ENCODE measurements around the gene ITLN2. TPM values are rescaled to one million over a fixed set of nuclear protein-coding genes. Genes with fewer than 3 reads are reported as not detected.
A peak's percentile ranks its signal among the peaks of the same experiment; 100 is the strongest.

ITLN2 gene
- total and polyA plus RNA-seq, 11 donors, result 0.15 to 4.1 (median 0.34) TPM; not detected in 7

DNA sequence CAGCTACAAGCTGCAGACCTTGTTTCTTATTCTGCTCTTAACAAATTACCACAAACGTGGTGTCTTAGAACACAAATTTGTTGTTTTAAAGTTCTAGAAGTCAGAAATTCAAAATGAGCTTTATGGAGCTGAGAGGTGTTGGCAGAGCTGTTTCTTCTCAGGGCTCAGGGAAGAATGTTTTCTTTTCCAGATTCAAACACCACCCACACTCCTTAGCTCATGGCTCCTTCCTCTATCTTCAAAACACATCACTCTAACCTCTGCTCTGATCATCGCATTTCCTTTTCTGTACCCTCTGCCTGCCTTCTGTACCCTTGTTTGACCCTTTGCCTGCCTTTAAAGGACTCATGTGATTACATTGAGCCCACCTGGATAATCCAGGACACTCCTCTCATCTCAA lies 42.7 kb downstream of the ITLN2 start:
- 36 to 61% (median 49%) methylated on average over 2 of the region's 2 CpGs for WGBS, 4 donors
- no peaks in the 10 kb centered on the region for H3K9me3 ChIP-seq
- H3K27ac ChIP-seq, result peak overlapping the region in 1 of 12 donors; percentile 31
- H3K27me3 ChIP-seq, result no peaks in the 10 kb centered on the region
- no peak for ATAC-seq
- H3K36me3 ChIP-seq, result no peaks in the 10 kb centered on the region
- no peak for TF ChIP-seq POLR2A (IDR thresholded peaks at IDR 0.05)
- TF ChIP-seq, protein P1, sequence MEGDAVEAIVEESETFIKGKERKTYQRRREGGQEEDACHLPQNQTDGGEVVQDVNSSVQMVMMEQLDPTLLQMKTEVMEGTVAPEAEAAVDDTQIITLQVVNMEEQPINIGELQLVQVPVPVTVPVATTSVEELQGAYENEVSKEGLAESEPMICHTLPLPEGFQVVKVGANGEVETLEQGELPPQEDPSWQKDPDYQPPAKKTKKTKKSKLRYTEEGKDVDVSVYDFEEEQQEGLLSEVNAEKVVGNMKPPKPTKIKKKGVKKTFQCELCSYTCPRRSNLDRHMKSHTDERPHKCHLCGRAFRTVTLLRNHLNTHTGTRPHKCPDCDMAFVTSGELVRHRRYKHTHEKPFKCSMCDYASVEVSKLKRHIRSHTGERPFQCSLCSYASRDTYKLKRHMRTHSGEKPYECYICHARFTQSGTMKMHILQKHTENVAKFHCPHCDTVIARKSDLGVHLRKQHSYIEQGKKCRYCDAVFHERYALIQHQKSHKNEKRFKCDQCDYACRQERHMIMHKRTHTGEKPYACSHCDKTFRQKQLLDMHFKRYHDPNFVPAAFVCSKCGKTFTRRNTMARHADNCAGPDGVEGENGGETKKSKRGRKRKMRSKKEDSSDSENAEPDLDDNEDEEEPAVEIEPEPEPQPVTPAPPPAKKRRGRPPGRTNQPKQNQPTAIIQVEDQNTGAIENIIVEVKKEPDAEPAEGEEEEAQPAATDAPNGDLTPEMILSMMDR (IDR thresholded peaks at IDR 0.05), result no peak
- no peak for DNase-seq
- H3K4me1 ChIP-seq, result peaks cover 0 to 29% (median 0%) of the 10 kb centered on the region in 12 donors
- no peak overlapping the region for H3K4me3 ChIP-seq
- intact Hi-C loops (cut with DNase I), result no loop called here

DNA sequence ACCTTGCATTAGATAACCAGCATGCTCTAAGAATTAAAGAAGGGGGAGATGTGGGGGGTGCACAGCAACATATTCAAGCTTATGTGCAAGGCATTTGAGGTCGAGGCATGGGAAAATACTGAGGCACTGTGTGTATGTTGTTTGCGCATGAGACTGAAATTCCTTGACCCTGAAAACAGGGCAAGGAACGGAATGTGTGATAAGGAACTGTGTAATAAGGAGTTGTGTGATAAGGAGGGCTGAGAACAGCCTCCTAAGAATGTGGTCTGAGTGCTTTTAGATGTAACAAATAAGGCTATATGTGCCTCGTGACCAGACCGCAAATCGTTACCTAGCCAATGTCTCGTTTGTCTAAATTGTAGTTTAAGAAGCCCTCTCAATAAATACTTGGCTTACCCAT lies 43.2 kb downstream of the ITLN2 start:
- DNase-seq (no peak), ATAC-seq (peak in 1 of 4 donors; percentile 13)
- Histone ChIP-seq H3K36me3 (no peaks in the 10 kb centered on the region), H3K9me3 (no peaks in the 10 kb centered on the region), H3K27me3 (no peaks in the 10 kb centered on the region), H3K27ac (no peak overlapping the region), H3K4me3 (no peak overlapping the region), H3K4me1 (peaks cover 0 to 34% (median 0%) of the 10 kb centered on the region in 12 donors)
- intact Hi-C loops (cut with DNase I), result no loop called here
- no peak for TF ChIP-seq POLR2A (IDR thresholded peaks at IDR 0.05)
- TF ChIP-seq, protein P1 (IDR thresholded peaks at IDR 0.05), result no peak
- WGBS, 4 donors, result 16 to 37% (median 19%) methylated on average over 7 of the region's 7 CpGs

DNA sequence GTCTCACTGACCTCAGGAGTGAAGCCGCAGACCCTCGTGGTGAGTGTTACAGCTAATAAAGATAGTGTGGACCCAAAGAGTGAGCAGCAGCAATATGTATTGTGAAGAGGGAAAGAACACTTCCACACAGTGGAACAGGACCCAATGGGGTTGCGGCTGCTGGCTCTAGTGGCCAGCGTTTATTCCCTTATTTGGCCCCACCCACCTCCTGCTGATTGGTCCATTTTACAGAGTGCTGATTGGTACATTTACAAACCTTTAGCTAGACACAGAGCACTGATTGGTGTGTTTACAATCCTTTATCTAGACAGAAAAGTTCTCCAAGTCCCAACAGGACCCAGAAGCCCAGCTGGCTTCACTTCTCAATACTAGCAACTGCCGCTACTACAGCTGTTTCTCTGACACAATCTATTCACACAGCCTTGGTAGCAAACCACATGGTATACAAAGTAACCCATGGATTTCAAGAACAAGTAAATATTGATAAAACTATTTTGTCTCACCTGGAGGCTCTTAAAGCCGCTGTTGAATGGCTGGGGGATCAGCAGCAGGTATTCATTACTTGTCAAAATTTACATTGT lies 44.3 kb downstream of the ITLN2 start:
- WGBS, 4 donors, result 73 to 89% (median 84%) methylated on average over 6 of the region's 6 CpGs
- H3K4me1 ChIP-seq, result peaks cover 0 to 39% (median 3%) of the 10 kb centered on the region in 12 donors
- no peaks in the 10 kb centered on the region for H3K27me3 ChIP-seq
- intact Hi-C loops (cut with DNase I), result no loop called here
- no peaks in the 10 kb centered on the region for H3K36me3 ChIP-seq
- no peak overlapping the region for H3K27ac ChIP-seq
- H3K9me3 ChIP-seq, result no peaks in the 10 kb centered on the region
- TF ChIP-seq, protein P1 (IDR thresholded peaks at IDR 0.05), result no peak
- no peak for TF ChIP-seq POLR2A (IDR thresholded peaks at IDR 0.05)
- DNase-seq (no peak), ATAC-seq (no peak)
- no peak overlapping the region for H3K4me3 ChIP-seq

DNA sequence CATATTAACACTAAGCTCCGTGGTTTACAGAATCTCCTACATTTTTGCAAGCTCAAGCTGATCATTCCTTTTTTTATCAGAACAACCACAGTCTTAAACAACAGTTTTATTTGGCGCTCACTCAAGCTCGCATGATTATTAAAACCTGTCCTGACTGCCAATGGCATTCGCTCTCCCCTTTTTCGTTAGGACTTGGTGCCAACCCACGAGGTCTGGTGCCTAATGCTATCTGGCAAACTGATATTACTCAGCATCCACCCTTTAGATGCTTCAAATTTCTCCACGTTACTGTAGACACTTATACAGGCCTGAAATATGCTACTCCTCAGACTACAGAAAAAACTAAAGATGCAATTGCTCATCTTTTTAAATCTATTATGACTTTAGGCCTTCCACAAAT lies 46.6 kb downstream of the ITLN2 start:
- H3K9me3 ChIP-seq, result no peaks in the 10 kb centered on the region
- peaks cover 0 to 44% (median 4%) of the 10 kb centered on the region in 12 donors for H3K4me1 ChIP-seq
- DNase-seq, result peak in 1 of 5 donors; percentile 22
- TF ChIP-seq, protein P1 (IDR thresholded peaks at IDR 0.05), result no peak
- TF ChIP-seq POLR2A (IDR thresholded peaks at IDR 0.05), result no peak
- WGBS, 4 donors, result 32 to 43% (median 37%) methylated on average over 7 of the region's 7 CpGs
- H3K27ac ChIP-seq, result peak overlapping the region in 1 of 12 donors; percentile 2
- no peak overlapping the region for H3K4me3 ChIP-seq
- intact Hi-C loops (cut with DNase I), result no loop called here
- peak in 2 of 4 donors; percentile 41 to 45 for ATAC-seq
- no peaks in the 10 kb centered on the region for H3K36me3 ChIP-seq
- H3K27me3 ChIP-seq, result no peaks in the 10 kb centered on the region
